GM21737 (cell line): ENCODE measurements around the gene TAF3.

ENCODE experiments used
- ATAC-seq: cut with Tn5 transposase; IDR thresholded peaks from one replicate; pipeline ENCODE4 v1.9.1; 2021; ENCODE audit warnings: mild to moderate bottlenecking, moderate library complexity; ENCODE audit not compliant: unreplicated experiment

Gene TAF3

DNA sequence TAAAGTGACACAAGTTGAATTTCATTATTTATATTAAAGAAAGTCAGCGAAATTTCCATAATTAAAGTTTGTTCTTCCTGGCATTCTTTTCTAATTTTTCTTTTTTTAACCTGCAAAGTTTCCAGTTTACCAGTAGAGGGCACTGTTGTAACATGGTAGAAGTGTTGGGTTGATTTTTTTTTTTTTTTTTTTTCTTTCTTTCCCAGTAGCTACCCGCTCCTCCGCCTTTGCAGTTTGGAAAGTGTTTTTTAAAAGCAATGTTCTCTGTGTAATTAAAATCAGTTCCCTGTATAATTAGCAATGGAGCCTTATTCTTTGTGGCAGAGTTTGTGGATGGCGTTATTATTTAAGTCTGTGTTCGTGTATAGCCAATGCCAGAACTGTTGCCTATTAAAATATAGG, 53.7 kb downstream of the TAF3 start:
- ATAC-seq: no peak

DNA sequence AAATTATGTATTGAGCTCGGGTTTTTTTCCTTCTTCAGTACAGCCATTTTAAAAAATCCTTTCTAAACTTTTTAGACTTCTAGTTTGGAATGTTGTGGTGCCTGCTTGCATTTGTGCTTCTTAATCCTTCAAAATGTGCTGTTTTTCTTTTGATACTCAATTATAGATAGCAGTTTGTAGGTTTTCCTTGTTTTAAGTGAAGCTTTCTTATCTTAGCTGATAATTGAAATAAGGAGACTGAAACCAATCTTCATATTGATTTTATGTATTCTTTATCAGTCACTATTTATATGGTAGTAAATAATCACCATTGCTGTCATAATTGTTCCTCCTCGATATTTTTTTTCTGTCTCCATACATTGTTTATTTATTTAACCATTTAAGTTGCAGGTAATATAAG, 56.6 kb downstream of the TAF3 start:
- ATAC-seq: no peak

DNA sequence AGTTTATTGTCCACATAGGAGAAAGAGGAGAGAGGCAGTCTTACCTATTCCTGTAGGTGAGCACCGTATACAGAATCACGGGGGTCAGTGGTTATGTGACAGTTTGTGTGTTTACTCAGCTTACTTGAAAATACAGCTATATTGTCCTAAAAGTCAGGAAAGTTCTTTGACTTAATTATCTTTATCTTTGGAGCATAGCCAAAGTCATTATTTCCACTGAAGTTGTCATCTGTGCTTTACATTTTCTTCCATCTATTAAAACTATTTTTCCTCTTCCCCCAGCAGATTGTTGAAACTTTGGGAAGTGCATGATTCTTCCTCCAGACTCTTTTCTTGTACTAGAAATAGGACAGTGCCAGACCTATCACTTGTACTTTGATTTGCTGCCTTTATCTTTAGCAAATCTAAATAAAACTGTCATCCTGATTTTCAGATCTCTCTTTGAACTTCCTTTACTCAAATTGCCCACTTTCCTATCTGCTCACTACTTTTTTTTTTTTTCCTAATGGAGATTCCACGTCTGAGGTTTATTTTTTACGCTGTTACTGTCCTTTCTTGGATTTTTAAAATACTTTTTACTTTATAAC, 58.3 kb downstream of the TAF3 start:
- no peak for ATAC-seq

DNA sequence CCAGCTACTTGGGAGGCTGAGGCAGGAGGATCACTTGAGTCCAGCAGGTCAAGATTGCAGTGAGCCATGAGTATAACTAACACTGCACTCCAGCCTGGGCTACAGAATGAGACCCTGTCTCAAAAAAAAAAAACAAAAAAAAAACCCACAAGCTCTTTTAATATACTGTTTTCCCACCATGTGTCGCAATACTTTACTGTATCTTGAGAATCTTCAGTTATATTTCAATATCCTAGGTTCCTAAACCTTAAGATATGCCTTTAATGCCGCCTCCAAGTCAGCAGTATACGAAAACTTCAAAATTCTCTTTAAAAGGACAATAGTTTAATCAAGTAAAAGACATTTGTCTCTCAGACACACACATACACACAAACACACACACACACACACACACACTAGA, 62.8 kb downstream of the TAF3 start:
- no peak for ATAC-seq

DNA sequence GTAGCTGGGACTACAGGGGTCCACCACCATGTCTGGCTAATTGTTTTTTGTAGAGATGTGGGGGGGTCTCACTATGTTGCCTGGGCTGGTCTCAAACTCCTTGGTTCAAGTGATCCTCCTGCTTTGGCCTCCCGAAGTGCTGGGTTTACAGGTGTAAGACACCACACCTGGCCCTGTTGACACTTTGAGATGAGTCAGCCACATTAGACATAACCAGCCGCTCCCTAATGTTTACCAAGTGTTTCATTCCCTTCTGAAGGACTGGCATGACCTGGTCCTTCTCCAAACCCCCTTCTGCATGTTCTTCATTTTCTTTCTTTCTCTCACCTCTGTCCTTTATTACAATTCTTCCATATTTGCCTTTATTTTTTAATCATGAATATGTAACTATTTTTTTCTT, 67.8 kb downstream of the TAF3 start:
- ATAC-seq: no peak

DNA sequence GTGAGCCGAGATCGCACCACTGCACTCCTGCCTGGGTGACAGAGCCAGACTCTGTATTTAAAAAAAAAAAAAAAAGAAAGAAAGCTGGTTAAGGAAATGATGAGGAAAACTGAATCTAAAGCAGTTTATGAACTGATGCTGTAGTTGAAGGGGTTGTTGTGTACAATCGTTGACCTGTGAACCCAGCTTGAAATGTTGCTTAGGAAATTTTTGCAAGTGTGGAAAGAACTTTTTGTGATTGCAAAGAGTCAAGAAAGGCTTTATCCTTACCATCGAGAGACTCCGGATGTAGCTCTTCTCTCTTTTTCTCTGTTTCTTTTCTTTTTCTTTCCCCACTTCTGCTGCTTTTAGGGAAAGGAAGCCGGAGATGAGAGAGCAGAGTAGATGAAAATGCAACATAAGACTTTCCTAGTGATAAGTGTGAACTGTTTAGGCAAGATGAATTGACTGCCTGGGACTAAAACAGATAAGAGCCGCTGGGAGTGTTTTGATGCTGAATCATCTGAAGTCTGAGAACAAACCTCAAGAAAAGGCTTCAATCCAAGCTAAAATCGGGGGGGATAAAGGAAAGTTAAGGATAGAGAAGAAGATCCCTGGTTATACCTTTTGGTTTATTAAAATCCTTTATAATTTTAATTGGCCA, 69.0 kb downstream of the TAF3 start:
- no peak for ATAC-seq

GRCh38 chr10:7889947-7890542, 71.7 kb downstream of the TAF3 start:
- no peak for ATAC-seq

- no peak for ATAC-seq
Observed at GRCh38 chr10:7890781-7891180, 72.5 kb downstream of the TAF3 start.

DNA sequence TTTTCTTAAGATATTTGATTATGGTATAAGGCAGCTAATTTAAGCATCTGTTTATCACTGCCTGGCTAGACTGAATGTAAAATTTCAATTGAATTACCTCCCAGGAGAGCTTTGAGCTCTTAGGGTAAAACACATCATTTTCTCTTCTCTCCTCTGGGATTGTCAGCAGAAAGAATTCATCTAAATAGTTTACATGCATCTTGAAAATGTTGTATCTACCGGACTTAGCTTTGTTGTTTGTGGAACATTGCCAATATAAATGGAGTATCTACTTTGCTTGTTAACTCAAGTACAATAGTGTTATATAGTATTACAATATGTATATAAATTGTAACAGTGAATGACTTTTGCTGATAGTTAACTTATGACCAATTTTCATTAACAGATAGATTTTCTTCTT, 73.3 kb downstream of the TAF3 start:
- ATAC-seq: no peak

GRCh38 chr10:7892146-7892545, 73.8 kb downstream of the TAF3 start:
- no peak for ATAC-seq

GRCh38 chr10:7895699-7896090, 77.4 kb downstream of the TAF3 start:
- no peak for ATAC-seq

DNA sequence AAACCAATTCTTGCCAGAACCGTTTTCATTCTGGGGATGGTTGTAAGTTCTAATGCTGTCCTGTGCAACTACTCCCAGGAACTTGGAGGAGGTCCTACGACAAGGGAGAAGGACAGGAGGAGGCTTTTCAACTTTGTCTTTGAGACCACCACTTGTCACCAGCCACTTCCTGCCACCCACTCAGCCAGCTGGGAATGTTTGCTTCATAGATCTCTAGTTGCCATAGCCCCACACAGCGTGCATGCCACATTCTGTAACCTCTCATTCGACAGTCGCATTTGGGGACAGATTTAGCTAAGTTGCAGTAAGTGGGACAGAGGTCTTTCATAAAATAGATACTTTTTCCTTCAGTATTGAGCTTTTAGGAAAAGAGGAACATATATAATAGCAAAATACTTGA, 78.0 kb downstream of the TAF3 start:
- no peak for ATAC-seq

GRCh38 chr10:7901256-7901655, 83.0 kb downstream of the TAF3 start:
- ATAC-seq: no peak

DNA sequence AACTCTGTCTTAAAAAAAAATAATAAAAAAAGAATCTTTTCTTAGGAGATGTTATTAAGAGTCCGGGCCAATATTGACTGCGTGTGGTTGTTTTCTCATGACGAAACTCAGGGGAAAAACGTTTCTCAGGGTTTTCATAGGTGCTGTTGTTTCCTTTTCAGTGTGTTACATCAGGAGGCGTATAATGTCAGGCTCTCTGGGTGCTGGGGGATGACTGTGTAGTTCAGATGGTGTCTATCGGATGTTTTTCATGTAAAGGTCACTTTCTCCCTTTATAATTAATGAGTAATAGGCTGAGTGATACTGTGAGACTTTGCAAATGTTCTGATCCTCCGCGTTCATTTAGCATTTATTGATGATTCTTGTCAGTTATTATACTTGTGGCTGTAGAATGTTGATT, 84.1 kb downstream of the TAF3 start:
- no peak for ATAC-seq

DNA sequence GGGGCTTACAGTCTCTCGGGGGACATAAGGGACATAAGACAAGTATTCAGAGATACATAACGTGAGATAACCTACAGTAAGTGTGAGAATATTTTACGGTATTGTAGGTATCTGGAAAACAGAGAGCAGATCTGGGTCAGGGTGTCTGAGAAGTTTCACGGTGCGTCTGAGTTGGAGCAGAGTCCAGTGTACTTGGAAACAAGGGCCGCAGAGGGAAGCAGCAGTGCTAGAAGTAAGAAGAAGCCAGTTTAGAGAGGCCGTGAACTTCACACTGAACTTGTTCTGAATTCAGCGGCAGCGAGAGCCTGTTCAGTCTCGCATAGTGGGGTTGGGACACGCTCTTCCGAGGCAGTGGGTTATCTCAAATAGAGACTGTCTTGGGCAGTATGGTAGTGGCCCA, 85.5 kb downstream of the TAF3 start:
- no peak for ATAC-seq

- ATAC-seq: no peak
Observed at GRCh38 chr10:7906128-7906527, 87.8 kb downstream of the TAF3 start.

GRCh38 chr10:7908541-7909210, 90.4 kb downstream of the TAF3 start:
- no peak for ATAC-seq

DNA sequence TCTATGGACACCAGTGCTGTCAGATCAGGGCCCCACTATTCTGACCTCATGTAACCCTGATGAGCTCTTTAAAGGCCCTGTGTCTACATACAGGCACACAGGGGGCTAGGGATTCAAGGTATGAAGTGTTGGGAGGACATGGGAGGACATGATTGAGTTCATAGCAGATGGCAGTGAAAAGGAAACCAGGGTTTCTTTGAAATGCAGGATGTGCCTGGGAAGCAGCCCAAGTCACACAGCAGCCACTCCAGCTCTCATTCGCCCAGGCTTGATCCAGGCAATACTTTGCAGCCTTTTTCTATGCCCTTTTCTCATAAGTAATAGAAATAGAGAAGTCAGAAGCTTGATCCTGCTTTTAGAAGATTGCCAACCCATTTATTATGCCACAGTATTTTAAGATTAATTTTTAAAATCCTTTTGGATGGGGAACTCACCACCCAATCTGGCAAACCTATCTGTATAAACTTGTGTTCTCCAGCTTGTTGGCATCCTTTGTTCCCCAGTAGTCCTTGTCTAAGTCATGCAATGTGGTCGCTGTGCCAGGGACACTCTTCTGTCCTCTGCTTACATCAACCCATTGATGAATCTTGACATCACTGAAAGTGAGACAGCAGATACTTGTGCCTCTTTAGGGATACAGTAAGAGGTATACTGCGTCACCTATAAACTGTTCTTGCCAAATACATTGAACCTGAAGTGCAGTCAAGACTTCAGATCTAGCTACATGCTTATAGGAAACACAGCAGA, 95.0 kb downstream of the TAF3 start:
- no peak for ATAC-seq

DNA sequence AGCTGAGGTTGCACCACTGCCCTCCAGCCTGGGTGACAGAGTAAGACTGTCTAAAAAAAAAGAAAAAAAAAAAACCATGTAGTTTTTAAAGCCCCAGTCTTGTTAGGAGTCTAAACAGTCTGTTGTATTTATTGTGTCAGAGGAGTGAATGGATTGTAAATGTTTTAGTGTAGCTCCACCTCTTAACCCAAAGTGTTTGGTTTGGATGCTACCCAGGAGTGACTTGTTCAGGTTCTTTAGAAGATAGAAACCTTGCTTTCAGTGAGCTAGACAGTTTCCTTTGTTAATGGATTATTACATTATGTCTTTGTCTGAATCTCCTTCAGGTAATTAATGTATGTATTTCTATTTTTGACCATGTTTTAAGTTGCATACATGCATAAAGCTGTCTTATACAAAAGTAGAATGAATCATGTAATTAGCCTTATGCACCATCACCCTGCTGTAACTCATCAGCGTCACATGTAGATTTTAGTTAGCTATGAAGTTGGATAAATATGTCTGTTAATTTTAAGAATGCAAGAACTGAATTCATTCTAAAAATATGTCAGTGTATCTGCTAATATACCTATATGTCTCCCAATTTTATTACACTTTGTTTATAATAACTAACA, 97.7 kb downstream of the TAF3 start:
- no peak for ATAC-seq

DNA sequence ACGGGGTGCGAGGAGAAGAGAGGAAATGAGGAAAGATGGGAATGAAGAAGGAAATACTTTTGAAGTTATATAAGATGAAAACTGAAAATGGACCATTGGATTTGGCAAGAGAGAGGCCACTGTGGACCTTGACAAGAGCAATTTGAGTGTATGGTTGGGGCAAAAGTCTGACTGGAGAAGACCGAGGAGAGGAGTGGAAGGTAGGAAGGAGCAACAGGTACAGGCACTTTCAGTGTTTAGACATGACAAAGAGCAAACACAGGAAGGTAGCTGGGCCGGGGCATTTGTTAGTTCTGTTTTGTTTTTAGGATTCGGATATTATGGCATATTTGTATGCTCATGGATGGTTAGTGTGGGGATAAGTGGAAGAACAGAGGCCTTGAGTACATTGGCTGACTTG, 99.4 kb downstream of the TAF3 start:
- no peak for ATAC-seq

GRCh38 chr10:7922707-7923106, 104.4 kb downstream of the TAF3 start:
- no peak for ATAC-seq
